GM19025 (cell line): ENCODE data around the gene LDLRAD4.

Experiments used
- ATAC-seq: cut with Tn5 transposase; IDR thresholded peaks from one replicate; pipeline ENCODE4 v1.9.1; 2021; ENCODE audit warnings: mild to moderate bottlenecking, low read depth, moderate library complexity; ENCODE audit not compliant: unreplicated experiment

The LDLRAD4 gene

DNA sequence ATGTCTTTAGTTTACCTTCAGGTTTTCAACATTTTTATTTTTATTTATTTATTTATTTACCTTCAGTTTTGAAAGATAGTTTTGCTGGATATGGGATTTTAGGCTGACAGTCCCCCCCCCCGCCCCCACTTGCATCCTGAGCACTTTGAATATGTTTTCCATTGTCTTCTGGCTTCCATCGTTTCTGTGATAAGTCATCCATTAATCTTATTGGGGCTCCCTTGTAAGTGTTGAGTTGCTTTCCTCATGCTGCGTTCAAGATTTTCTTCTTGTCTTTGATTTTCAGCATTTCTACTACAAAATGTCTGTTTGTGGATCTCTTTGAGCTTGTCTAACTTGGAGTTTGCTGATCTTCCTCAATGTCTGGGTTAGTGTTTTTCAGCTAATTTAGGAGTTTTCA is 19.4 kb upstream of the LDLRAD4 start:
- ATAC-seq = no peak

GRCh38 chr18:13201292-13201691 is 17.3 kb upstream of the LDLRAD4 start:
- no peak for ATAC-seq

- ATAC-seq = no peak
Observed at GRCh38 chr18:13202571-13202970, 16.0 kb upstream of the LDLRAD4 start.

DNA sequence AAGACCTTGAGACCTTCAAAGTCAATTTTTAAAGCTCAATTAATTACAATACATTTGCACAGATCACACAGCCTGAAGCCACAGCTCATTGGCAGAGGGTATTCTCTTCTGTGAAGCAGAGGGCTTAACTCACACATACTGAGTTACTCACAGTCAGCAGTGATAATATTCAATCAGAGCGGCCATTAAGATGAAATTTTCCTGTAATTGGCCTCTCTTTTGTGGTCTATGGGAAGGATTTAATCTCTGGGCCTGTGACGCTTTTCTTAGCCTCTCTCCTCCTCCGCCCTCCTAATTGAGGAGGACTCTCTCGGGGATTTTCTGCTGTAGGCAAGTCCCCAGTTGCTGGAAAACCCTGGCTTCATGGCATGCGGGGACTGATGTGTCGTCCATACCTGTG is 12.3 kb upstream of the LDLRAD4 start:
- ATAC-seq = no peak

DNA sequence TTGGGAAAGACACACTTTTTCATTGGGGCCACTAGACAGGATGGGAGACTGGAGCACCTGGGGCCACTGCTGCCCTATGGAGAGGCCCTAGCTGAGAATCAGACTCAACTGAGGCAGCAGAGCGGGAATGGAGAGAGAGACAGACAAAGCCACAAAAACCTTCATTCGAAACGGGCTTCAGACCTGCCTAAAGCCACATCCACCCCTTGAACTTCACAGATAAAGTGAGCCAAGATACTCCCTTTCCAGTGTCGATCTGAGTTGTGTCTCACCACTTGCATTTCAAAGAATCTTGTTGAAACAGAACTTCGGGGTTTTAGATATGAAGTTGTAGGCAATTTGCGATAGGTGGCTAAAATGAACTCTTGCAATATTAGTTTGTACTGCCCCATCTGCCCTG is 11.3 kb upstream of the LDLRAD4 start:
- no peak for ATAC-seq

DNA sequence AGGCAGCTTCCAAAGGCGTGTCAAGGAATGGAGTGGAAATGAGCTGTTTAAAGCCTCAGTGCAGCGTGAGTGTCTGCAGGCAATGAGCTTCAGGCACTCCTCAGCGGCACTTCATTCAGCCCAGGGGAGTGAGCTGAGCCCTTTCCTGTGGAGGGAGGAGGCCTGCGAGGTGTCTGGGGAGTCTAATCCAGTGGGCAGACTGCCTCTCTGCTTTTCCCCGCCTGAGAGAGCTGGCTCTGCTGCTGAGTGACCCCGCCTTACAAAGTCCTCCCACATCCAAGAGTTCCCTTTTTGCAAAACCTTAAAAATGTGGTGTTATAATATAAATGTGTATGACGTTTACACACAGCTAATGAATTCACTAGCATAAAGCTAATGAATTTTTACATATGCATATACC is 7.0 kb upstream of the LDLRAD4 start:
- no peak for ATAC-seq

DNA sequence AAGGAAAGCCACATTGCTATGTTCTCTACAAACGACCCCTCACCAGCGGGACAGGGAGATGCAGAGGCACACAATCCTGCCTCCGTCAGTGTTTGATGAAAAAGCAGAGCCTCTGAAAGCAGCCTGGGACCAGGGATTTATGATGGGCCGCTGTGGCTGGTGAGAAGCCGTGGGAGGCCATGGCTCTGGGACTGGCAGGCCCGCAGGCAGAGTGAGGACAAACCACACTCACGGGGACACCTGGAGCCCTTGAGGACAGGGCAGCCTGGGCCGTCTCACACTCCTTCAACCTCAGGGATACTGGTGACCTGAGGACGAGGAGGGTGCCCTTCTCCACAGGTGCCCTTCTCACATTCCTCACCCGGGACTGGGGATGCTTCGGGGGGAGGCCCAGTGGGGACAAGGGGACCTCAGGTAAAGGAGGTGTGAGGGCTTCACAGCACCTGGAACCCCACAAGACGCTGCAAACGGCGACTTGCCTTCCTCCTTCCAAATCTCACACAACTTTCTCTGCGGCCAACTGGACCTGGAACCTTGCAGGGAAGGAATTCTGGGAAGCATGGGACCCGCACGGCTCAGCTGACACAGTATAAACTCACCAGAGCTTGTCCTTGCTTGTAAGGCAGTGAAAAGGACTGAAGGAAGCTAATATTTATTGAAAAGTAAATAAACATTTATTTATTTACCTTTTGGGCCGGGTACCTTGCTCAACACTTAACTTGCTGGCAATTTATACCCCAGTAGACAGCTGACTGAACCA is 5.3 kb upstream of the LDLRAD4 start:
- no peak for ATAC-seq

DNA sequence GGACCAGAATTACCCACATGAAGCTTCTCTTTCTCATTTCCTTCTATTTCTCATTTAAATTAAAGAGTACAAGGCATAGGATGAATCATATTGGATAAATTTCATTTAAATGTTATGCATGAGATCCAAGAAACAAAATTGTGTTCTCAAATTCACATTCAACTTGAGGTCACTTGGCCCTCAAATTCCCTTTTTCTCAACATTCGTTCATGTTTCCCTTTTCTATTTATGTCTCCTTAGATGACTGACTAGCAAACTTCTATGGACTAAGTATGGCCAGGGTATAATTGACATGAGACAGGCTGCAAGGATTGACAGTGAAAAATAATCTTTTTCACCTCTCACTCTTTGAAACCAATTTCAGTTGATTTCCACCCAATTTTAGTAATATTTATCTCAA is 4.0 kb upstream of the LDLRAD4 start:
- ATAC-seq = no peak

- ATAC-seq = no peak
Observed at GRCh38 chr18:13216092-13216582, 2.4 kb upstream of the LDLRAD4 start.

GRCh38 chr18:13216711-13217465 is 1.7 kb upstream of the LDLRAD4 start:
- peak; percentile 52 for ATAC-seq

DNA sequence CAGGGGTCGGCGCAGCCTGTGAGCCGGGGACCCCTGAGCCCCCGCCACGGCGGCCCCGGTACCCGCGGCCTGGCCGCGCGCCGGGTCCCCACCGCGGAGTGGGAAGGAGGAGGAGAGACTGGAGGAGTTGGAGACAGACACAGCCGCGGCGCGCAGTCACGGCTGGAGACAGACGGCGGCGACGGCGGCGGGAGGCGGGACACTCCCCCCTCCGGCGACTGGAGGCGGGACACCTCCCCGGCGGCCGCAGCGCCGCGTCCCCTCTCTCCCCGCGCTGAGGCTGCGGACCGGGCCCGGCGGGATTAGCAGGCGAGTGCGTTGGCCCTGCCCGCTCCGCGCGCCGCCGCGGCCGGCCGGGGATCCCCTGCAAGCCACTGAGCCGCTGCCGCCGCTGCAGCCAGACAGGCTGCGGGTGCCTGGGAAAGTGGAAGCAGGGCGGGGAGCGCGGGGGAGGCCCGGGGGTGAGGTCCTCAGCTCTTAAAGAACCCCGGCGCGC is 1.0 kb upstream of the LDLRAD4 start:
- ATAC-seq = peak; percentile 45

DNA sequence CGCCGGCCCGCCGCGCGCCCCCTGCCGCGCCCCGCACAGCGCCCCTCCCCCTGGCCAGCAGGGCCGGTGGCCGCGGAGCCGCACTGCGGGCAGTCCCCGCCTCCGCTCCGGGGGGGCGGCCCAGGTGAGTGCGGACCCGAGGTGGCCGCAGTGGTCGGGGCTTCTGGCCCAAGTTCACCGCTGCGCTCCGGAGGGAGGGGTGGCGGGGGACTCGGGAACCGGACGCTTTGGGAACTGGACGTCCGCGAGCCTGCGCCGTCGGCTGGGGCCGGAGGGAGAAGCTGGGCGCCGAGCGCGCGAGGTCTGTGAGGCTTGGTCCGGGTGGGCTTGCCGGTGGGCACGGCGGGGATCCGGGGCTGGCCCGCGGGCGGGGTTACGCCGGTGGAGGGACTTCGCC is 591 bp upstream of the LDLRAD4 start:
- ATAC-seq = peak; percentile 14

GRCh38 chr18:13218997-13219396 is 437 bp downstream of the LDLRAD4 start:
- no peak for ATAC-seq

GRCh38 chr18:13219593-13220159 is 1.1 kb downstream of the LDLRAD4 start:
- no peak for ATAC-seq

DNA sequence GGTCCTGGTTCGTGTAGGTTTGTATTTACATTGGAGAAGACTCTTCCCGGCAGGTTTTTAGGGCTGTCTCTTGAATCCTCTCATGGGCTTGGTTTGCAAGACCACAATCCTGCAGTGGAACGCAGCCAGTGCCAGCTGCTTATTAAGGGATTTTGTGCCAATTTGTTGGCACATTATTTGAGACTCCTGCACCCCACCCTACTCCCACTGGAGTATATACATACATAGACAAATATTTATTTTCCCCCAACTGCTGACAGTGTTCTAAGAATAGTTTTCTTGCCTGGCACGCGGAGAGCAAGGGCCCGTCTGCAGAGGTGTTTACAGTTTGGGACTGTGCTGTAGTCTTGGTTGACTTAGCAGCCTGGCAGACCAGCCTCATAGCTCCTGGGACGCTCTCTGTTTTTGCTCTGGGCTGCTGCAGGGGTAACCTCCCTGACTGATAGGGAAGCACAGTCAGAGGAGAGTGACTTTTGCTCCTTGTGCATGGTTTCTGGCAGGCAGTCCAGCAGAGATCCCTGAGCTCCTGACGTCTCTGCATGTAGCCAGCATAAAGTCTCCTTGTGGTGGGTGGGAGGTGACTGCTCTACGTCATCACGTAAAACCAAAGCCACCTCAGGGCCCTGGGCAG is 1.9 kb downstream of the LDLRAD4 start:
- ATAC-seq = no peak

DNA sequence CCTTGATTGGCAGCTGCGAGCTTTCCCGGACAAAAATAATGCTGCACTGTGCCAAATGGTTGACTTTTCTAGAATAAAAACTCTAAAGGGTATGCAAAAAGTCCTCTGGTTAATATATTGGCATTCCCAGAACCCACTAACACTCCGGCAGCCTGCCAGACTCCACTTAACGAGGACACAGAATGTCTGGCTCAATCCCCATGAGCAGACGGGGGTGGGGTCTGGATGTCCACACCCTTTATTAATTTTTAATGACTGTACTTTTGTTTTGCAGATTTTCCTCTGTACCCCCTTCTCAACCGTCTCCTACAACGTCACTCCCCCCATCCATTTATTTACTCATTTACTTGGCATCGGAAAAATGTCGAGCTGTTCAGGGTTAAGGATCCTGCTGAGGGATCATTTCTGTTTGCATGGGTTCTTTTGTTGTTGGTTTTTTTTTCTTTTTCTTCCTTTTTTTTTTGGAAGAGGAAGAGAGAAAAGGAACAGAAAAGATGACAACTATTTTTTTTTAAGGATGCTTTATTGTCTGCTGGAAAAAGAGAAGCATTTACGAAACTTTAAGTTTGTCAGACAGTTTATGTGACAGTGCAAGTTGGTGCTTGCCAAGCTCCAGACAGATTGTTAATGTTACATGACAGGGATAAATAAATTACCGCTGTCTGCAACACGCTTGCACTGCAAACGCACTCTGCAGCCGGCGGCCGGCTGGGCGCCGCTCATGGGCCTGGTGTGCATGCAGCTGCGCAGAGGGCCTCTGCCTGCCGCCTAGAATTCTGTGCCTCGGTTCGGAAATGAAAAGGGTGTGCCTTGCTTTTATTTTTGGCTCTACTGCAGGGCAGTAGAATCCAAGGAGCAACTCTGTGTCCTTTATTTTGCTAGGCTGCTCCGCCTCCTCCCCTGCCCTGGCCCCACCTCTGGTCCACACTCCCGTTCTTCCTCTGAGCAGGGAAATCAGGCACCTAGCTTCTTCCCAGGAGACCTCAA is 3.6 kb downstream of the LDLRAD4 start:
- no peak for ATAC-seq

- ATAC-seq = no peak
Observed at GRCh38 chr18:13222856-13223281, 4.3 kb downstream of the LDLRAD4 start.

DNA sequence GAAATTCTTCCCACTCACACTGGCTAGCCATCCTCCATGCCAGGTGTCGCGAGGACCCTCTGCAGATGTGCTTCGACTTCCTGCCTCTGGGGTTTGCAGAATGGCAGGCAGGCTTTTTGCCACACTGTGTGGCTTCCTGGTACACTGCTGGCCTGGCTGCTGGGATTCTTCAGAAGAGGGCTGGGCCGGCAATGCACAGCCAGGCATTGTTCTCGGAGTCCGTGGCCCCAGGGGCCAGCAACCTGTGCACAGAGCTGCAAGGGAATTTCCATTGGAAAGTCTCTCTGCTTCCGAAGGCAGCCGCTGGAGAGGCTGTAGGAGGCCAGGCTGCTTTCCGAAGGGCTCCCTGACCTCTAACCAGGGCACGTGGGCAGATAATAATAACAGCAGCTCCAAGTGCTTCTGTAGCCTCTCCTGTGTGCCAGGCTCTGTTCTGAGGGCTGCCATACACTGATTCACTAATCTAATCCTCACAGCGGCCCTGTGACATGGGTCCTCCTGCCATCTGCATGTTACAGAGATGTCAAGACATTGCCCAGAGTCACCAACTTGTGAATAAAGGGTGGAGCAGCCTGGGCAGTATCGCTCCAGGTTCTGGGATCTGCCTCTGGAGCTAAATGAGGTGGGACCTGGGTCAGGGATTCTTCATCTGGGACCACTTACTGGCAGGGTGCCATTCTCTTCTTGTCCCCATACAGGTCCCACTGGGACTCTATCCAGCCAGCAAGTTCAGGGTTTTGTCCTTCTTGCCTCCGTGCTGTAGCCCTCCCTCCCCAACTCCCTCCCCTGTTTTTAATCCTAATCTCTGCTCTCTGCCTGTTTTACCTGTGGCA is 5.0 kb downstream of the LDLRAD4 start:
- no peak for ATAC-seq

DNA sequence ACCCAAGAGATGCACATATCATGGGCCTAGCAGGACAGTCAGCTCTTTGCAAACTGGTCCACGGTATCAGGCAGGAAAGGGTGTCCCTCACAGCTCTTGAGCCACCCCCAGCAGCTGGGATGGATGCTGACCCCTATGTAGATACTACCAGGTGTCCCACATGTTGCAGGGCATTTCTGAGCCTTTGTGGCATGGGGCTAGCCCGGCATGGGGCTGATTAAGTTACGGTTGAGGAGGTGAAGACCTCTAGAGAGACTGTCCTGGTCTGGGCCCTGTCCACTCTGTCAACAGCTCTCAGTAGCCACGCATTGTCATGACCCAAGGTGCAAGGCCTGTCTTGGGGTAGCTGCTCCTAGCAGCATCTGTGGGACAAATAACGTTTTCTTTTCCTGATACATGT is 6.7 kb downstream of the LDLRAD4 start:
- ATAC-seq = no peak
